Measurements from ENCODE around the gene NECAP2. TPM values are rescaled to one million over a fixed set of nuclear protein-coding genes. Genes with fewer than 3 reads are reported as not detected.

NECAP2 gene
- total and polyA plus RNA-seq, 8 donors: 25.5 to 78.1 (median 39.9) TPM

GRCh38 chr1:16393570-16394521 lies 46.7 kb upstream of the NECAP2 start:
- intact Hi-C loops (cut with DNase I; ENCODE audit: low total_unique reads): no loop called here
- Histone ChIP-seq H3K4me3 (no peak overlapping the region), H3K4me1 (peaks cover 34 to 65% (median 47%) of the 10 kb centered on the region in 4 donors), H3K9me3 (no peaks in the 10 kb centered on the region), H3K27me3 (no peaks in the 10 kb centered on the region), H3K27ac (peak overlapping the region in 1 of 5 donors; percentile 15), H3K36me3 (peaks cover 46 to 61% (median 59%) of the 10 kb centered on the region in 4 donors)
- TF ChIP-seq EP300 (IDR thresholded peaks at IDR 0.05): no peak
- TF ChIP-seq CTCF (IDR thresholded peaks at IDR 0.05): no peak
- TF ChIP-seq POLR2AphosphoS5 (IDR thresholded peaks at IDR 0.05): no peak
- WGBS, 5 donors: 75 to 92% (median 82%) methylated on average over 10 of the region's 10 CpGs
- no peak for DNase-seq

GRCh38 chr1:16394977-16395376 lies 45.5 kb upstream of the NECAP2 start:
- WGBS, 5 donors: 85 to 92% (median 89%) methylated on average over 13 of the region's 13 CpGs

GRCh38 chr1:16396591-16396990 lies 43.9 kb upstream of the NECAP2 start:
- WGBS, 5 donors: 59 to 75% (median 66%) methylated on average over 4 to 7 of the region's 7 CpGs

More at GRCh38 chr1:16394977-16395376, 45.5 kb upstream of the NECAP2 start:
- TF ChIP-seq CTCF (IDR thresholded peaks at IDR 0.05): no peak
- no peaks in the 10 kb centered on the region for H3K27me3 ChIP-seq
- peaks cover 46 to 72% (median 71%) of the 10 kb centered on the region in 4 donors for H3K36me3 ChIP-seq
- intact Hi-C loops (cut with DNase I; ENCODE audit: low total_unique reads): no loop called here
- H3K27ac ChIP-seq: no peak overlapping the region
- no peaks in the 10 kb centered on the region for H3K9me3 ChIP-seq
- H3K4me1 ChIP-seq: peaks cover 31 to 55% (median 40%) of the 10 kb centered on the region in 4 donors
- no peak overlapping the region for H3K4me3 ChIP-seq
- no peak for DNase-seq

GRCh38 chr1:16397120-16397519 lies 43.4 kb upstream of the NECAP2 start:
- intact Hi-C loops (cut with DNase I; ENCODE audit: low total_unique reads): no loop called here
- Histone ChIP-seq H3K4me1 (peaks cover 13 to 34% (median 22%) of the 10 kb centered on the region in 4 donors), H3K9me3 (no peaks in the 10 kb centered on the region), H3K27me3 (no peaks in the 10 kb centered on the region), H3K36me3 (peaks cover 46 to 83% (median 76%) of the 10 kb centered on the region in 4 donors), H3K27ac (no peak overlapping the region), H3K4me3 (no peak overlapping the region)
- no peak for DNase-seq
- TF ChIP-seq POLR2AphosphoS5 (IDR thresholded peaks at IDR 0.05) (no peak), POLR2A (IDR thresholded peaks at IDR 0.05) (no peak), CTCF (IDR thresholded peaks at IDR 0.05) (no peak), EP300 (IDR thresholded peaks at IDR 0.05) (no peak)
- WGBS, 5 donors: 58 to 75% (median 74%) methylated on average over 5 of the region's 5 CpGs

More at GRCh38 chr1:16396591-16396990, 43.9 kb upstream of the NECAP2 start:
- intact Hi-C loops (cut with DNase I; ENCODE audit: low total_unique reads): no loop called here
- Histone ChIP-seq H3K36me3 (peaks cover 46 to 83% (median 76%) of the 10 kb centered on the region in 4 donors), H3K4me3 (no peak overlapping the region), H3K27ac (no peak overlapping the region), H3K27me3 (no peaks in the 10 kb centered on the region), H3K9me3 (no peaks in the 10 kb centered on the region), H3K4me1 (peaks cover 19 to 39% (median 28%) of the 10 kb centered on the region in 4 donors)
- DNase-seq: no peak
- TF ChIP-seq EP300 (IDR thresholded peaks at IDR 0.05): no peak
- TF ChIP-seq CTCF (IDR thresholded peaks at IDR 0.05): no peak
- no peak for TF ChIP-seq POLR2A (IDR thresholded peaks at IDR 0.05)
- no peak for TF ChIP-seq POLR2AphosphoS5 (IDR thresholded peaks at IDR 0.05)

All from stomach (tissue), 9 donors.